IMR-90 (cell line): ENCODE data around the gene AJM1.

Source experiments
- POLR2A ChIP-seq: IDR thresholded peaks from 2 replicates; pipeline ENCODE4 v1.6.1; 2012; ENCODE audit warnings: mild to moderate bottlenecking, low read depth, low read length
- TF ChIP-seq, protein P1 (sequence below): conservative IDR thresholded peaks from 2 replicates; pipeline ENCODE4 v1.5.1; 2012; ENCODE audit warnings: mild to moderate bottlenecking, low read depth, low read length, improper control_type of control experiment

DNA sequence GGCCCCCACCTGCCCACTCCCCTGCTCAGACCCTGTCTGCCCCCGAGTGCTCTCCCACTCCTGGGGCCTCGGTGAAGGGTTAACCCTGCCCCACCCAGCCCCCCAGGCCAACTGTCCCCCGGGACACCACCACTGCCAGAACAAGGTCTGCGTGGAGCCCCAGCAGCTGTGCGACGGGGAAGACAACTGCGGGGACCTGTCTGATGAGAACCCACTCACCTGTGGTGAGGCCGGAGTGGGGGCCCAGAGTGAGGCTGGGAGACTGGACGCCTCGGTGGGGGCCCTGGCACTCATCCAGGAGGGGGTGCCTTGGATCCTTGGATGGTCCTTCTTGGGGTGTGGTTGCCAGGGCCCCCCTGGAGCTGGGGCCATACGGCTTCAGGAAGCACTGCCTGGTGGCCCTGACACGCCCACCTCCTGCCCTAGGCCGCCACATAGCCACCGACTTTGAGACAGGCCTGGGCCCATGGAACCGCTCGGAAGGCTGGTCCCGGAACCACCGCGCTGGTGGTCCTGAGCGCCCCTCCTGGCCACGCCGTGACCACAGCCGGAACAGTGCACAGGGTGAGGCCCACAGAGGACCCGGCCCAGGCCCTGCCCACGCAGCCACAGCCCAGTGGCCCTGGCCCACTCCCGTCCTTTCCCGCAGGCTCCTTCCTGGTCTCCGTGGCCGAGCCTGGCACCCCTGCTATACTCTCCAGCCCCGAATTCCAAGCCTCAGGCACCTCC, 12.0 kb downstream of the AJM1 start:
- TF ChIP-seq, protein P1, sequence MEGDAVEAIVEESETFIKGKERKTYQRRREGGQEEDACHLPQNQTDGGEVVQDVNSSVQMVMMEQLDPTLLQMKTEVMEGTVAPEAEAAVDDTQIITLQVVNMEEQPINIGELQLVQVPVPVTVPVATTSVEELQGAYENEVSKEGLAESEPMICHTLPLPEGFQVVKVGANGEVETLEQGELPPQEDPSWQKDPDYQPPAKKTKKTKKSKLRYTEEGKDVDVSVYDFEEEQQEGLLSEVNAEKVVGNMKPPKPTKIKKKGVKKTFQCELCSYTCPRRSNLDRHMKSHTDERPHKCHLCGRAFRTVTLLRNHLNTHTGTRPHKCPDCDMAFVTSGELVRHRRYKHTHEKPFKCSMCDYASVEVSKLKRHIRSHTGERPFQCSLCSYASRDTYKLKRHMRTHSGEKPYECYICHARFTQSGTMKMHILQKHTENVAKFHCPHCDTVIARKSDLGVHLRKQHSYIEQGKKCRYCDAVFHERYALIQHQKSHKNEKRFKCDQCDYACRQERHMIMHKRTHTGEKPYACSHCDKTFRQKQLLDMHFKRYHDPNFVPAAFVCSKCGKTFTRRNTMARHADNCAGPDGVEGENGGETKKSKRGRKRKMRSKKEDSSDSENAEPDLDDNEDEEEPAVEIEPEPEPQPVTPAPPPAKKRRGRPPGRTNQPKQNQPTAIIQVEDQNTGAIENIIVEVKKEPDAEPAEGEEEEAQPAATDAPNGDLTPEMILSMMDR = no peak
- TF ChIP-seq POLR2A = no peak
